Measurements from ENCODE around the gene ABHD1.

- no peak for TF ChIP-seq CTCF (IDR thresholded peaks at IDR 0.05)
- TF ChIP-seq POLR2A (IDR thresholded peaks at IDR 0.05), result no peak
- TF ChIP-seq EP300 (IDR thresholded peaks at IDR 0.05), result no peak
- TF ChIP-seq POLR2AphosphoS5 (IDR thresholded peaks at IDR 0.05), result no peak
Measured at GRCh38 chr2:27136751-27137150, 13.1 kb downstream of the ABHD1 start.

All from sigmoid colon (tissue), 4 donors.